K562 (cell line): ENCODE data around the gene NAA50. TPM values are rescaled to one million over a fixed set of nuclear protein-coding genes. Genes with fewer than 3 reads are reported as not detected.

Source experiments
- ARID1B ChIP-seq: fragments of 450-650 bp; IDR thresholded peaks from 2 replicates; pipeline ENCODE4 v1.6.1; 2016; ENCODE audit warnings: antibody characterized with exemption, mild to moderate bottlenecking, inconsistent platforms
- ARNT ChIP-seq, 2 experiments: fragments of 450-650 bp; IDR thresholded peaks; 2 replicates each; pipeline ENCODE4 v1.6.1; 2016; ENCODE audit warnings: mild to moderate bottlenecking in 1 of 2
- ATF3 ChIP-seq, 2 experiments: fragments of 450-650 bp in 1 of 2; sonication (generic) in 1 of 2; formaldehyde crosslinking in 1 of 2; IDR thresholded peaks in 1 of 2; conservative IDR thresholded peaks in 1 of 2; 2 replicates each; pipeline versions ENCODE4 v1.6.1 to v1.8.1; 2016 to 2023; ENCODE audit warnings: mild to moderate bottlenecking in 2 of 2, moderate library complexity in 2 of 2, inconsistent platforms in 1 of 2, missing genetic modification reagents in 1 of 2
- CC2D1A ChIP-seq: fragments of 450-650 bp; IDR thresholded peaks from 2 replicates; pipeline ENCODE4 v1.6.1; 2017; ENCODE audit warnings: mild to moderate bottlenecking
- GTF2B ChIP-seq: IDR thresholded peaks from 2 replicates; pipeline ENCODE4 v1.6.1; 2011; ENCODE audit not compliant: insufficient read length; ENCODE audit errors: extremely low read depth
- GTF2E2 ChIP-seq: fragments of 200-800 bp; sonication (Bioruptor generic); IDR thresholded peaks from 2 replicates; pipeline ENCODE4 v1.6.1; 2016; ENCODE audit warnings: missing genetic modification characterization, missing compliant biosample characterization
- IFI16 ChIP-seq: fragments of 250-450 bp; sonication (Bioruptor Pico); IDR thresholded peaks from 2 replicates; pipeline ENCODE4 v2.1.2; 2022; ENCODE audit warnings: mild to moderate bottlenecking, inconsistent platforms
- ILF3 ChIP-seq: fragments of 450-650 bp; IDR thresholded peaks from 2 replicates; pipeline ENCODE4 v1.6.1; 2018; ENCODE audit warnings: antibody characterized with exemption, mild to moderate bottlenecking, moderate library complexity, borderline replicate concordance
- MAX ChIP-seq: sonication (generic); formaldehyde crosslinking; IDR thresholded peaks from 2 replicates; pipeline ENCODE4 v1.9.0; 2022; ENCODE audit warnings: mild to moderate bottlenecking, missing genetic modification reagents
- NBN ChIP-seq: fragments of 450-650 bp; IDR thresholded peaks from 2 replicates; pipeline ENCODE4 v1.6.1; 2016; ENCODE audit warnings: low read depth, mild to moderate bottlenecking
- NKRF ChIP-seq: fragments of 450-650 bp; IDR thresholded peaks from 2 replicates; pipeline ENCODE4 v1.6.1; 2016; ENCODE audit warnings: borderline replicate concordance
- RBM15 ChIP-seq: fragments of 200-400 bp; formaldehyde crosslinking; IDR thresholded peaks from 2 replicates; pipeline ENCODE4 v1.6.1; 2018; ENCODE audit warnings: mild to moderate bottlenecking, low read length, moderate library complexity; ENCODE audit not compliant: insufficient read depth
- SMAD1 ChIP-seq: fragments of 150-350 bp; IDR thresholded peaks from 2 replicates; pipeline ENCODE4 v1.6.1; 2014; ENCODE audit warnings: low read length, low read depth; ENCODE audit not compliant: partially characterized antibody
- SMAD3 ChIP-seq: fragments of 450-650 bp; formaldehyde crosslinking; conservative IDR thresholded peaks from 2 replicates; pipeline ENCODE4 v1.4.0; 2020; ENCODE audit warnings: mild to moderate bottlenecking
- SREBF1 ChIP-seq: fragments of 150-350 bp; IDR thresholded peaks from 2 replicates; pipeline ENCODE4 v1.6.1; 2014; ENCODE audit warnings: antibody characterized with exemption, low read depth, low read length, borderline replicate concordance
- TSC22D4 ChIP-seq: fragments of 450-650 bp; IDR thresholded peaks from 2 replicates; pipeline ENCODE4 v1.6.1; 2016; ENCODE audit warnings: missing genetic modification characterization, missing biosample characterization, control low read depth
- ZNF518B ChIP-seq: fragments of 250-450 bp; sonication (Bioruptor Pico); IDR thresholded peaks from 2 replicates; pipeline ENCODE4 v1.5.0; 2021; ENCODE audit warnings: mild to moderate bottlenecking, moderate library complexity
- ZNF561 ChIP-seq: fragments of 450-650 bp; formaldehyde crosslinking; conservative IDR thresholded peaks from 2 replicates; pipeline ENCODE4 v1.4.0; 2020; ENCODE audit warnings: mild to moderate bottlenecking, moderate library complexity
- ZNF668 ChIP-seq: fragments of 250-450 bp; sonication (Bioruptor Pico); IDR thresholded peaks from 2 replicates; pipeline ENCODE4 v1.8.0; 2022; ENCODE audit warnings: mild to moderate bottlenecking, inconsistent platforms
- ZNF707 ChIP-seq: fragments of 250-450 bp; sonication (Bioruptor Pico); conservative IDR thresholded peaks from 2 replicates; pipeline ENCODE4 v1.8.0; 2022; ENCODE audit warnings: inconsistent platforms, mild to moderate bottlenecking, moderate library complexity
- ZNF785 ChIP-seq: fragments of 250-450 bp; sonication (Bioruptor Pico); IDR thresholded peaks from 2 replicates; pipeline ENCODE4 v1.4.0; 2020; ENCODE audit warnings: mild to moderate bottlenecking
- polyA plus RNA-seq, 8 experiments: library from polyadenylated mRNA; depleted of rRNA in 4 of 8; stranded (reverse) in 5 of 8; unstranded in 3 of 8; fragments of >200 nt; fragmentation: Nextera tagmentation in 2 of 8; fragmentation: Illumina TruSeq in 1 of 8; extraction: Ambion mirVana in 2 of 8; extraction: Trizol in 1 of 8; gene quantifications; 2 replicates each; pipeline versions ENCODE4 v1.2.1 to v1.2.3, GENCODE V29; 2011 to 2014; ENCODE audit warnings: inconsistent platforms in 1 of 8, missing spikeins in 1 of 8
- total RNA-seq, 7 experiments: library from RNA; depleted of rRNA in 6 of 7; stranded (reverse); fragments of >200 nt in 6 of 7; fragmentation: Illumina TruSeq in 2 of 7; extraction: Trizol in 2 of 7; gene quantifications; 2 replicates each; pipeline versions ENCODE4 v1.2.1 to v1.2.3, GENCODE V29; 2011 to 2021; ENCODE audit warnings: low replicate concordance in 1 of 7

NAA50 gene
- total and polyA plus RNA-seq, 9 of the 15 experiments (the other 6 are each of a cell fraction or from before 2014, with no cell fraction given), result 40.0 to 301 (median 112) TPM

GRCh38 chr3:113746548-113747282 is 666 bp upstream of the NAA50 start, which contains the start of gene ATP6V1A (continued):
- TF ChIP-seq ARID1B (no peak), TSC22D4 (no peak), GTF2B (no peak), NBN (0 out of 2 replicates have a peak, but pooled peaks have one; percentile 14), GTF2E2 (tag) (no peak), CC2D1A (no peak), MAX (CRISPR knock-in tag) (no peak), ATF3 (IDR thresholded peaks at IDR 0.05) (no peak), ATF3 (CRISPR knock-in tag; conservative IDR thresholded peaks at IDR 0.05) (no peak), ZNF668 (CRISPR knock-in tag) (no peak), ZNF561 (CRISPR knock-in tag) (no peak), SMAD1 (no peak), SREBF1 (no peak), NKRF (peak; percentile 56; the same call in 1 of the 2 replicates), ZNF518B (no peak), SMAD3 (CRISPR knock-in tag) (no peak), ZNF785 (no peak), ARNT (IDR thresholded peaks at IDR 0.05) (peak in 1 of 2 experiments; percentile 34; a peak in 1 of 4 replicates), ZNF707 (CRISPR knock-in tag) (no peak), IFI16 (CRISPR knock-in tag) (no peak), RBM15 (no peak), ILF3 (no peak)
